ENCODE measurements around the gene STK24.

STK24 gene

DNA sequence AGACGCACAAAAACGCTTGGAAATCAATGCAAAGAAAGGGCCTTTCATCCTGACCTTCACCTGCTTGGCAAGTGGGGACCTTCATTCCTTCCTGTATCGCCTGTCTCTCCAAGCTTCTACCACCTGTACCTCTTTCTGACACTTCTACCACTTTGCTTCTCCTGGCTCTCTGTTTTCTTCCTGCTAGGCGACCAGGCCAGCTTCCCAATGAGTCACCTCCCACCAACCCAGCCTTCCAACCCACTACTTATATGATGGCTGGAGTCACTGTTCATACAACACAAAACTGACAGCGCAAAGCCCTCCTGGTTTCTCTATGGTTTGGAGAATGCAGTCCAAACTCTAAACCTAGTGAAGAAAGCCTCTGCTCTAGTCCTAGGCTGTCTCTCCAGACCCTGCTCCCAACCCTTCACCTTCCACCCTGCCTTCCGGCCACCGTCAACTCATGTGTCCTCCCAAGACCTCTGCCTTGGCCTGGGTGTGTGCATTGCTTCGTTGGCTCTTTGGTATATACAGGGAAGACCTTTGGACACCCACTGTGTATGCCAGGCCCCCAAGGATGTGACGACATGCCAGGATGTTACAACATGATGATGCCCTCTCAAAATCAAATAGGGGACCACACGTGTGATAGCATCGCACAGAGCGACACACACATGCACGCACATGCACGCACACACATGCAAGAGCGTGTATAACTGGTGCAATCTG lies 148.5 kb downstream of the STK24 start:
- H3K9me2 ChIP-seq (replicated peaks; ENCODE audit: control insufficient read depth, low read length) = no peaks in the 10 kb centered on the region
- no peak overlapping the region for H3K4me2 ChIP-seq (ENCODE audit: low read length)
- no peaks in the 10 kb centered on the region for H3K9me3 ChIP-seq (ENCODE audit: control insufficient read depth, insufficient read depth, low read length)
- H3K79me2 ChIP-seq (ENCODE audit: control insufficient read depth, low read length) = no peaks in the 10 kb centered on the region
- 0 out of 2 replicates have a peak, but pooled peaks cover 2% of the 10 kb centered on the region for H3K27me3 ChIP-seq (ENCODE audit: control insufficient read depth, low read length)
- no peaks in the 10 kb centered on the region for H3F3A ChIP-seq (ENCODE audit: control insufficient read depth, insufficient read depth)
- no peak for TF ChIP-seq EZH2phosphoT487 (IDR thresholded peaks at IDR 0.05; ENCODE audit: borderline replicate concordance, low read length)
- TF ChIP-seq, protein P1, sequence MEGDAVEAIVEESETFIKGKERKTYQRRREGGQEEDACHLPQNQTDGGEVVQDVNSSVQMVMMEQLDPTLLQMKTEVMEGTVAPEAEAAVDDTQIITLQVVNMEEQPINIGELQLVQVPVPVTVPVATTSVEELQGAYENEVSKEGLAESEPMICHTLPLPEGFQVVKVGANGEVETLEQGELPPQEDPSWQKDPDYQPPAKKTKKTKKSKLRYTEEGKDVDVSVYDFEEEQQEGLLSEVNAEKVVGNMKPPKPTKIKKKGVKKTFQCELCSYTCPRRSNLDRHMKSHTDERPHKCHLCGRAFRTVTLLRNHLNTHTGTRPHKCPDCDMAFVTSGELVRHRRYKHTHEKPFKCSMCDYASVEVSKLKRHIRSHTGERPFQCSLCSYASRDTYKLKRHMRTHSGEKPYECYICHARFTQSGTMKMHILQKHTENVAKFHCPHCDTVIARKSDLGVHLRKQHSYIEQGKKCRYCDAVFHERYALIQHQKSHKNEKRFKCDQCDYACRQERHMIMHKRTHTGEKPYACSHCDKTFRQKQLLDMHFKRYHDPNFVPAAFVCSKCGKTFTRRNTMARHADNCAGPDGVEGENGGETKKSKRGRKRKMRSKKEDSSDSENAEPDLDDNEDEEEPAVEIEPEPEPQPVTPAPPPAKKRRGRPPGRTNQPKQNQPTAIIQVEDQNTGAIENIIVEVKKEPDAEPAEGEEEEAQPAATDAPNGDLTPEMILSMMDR (IDR thresholded peaks at IDR 0.05; ENCODE audit: low read depth, low read length, poor library complexity, severe bottlenecking) = no peak
- H3K27ac ChIP-seq (ENCODE audit: low read depth, low read length) = no peak overlapping the region
- H3K4me1 ChIP-seq (ENCODE audit: control insufficient read depth, low read length) = no peaks in the 10 kb centered on the region
- no peaks in the 10 kb centered on the region for H3K36me3 ChIP-seq (ENCODE audit: control insufficient read depth, low read length)
- H3K4me3 ChIP-seq (ENCODE audit: low read length) = no peak overlapping the region
- no peaks in the 10 kb centered on the region for H4K20me1 ChIP-seq (ENCODE audit: control insufficient read depth, insufficient read depth, low read depth, low read length)

DNA sequence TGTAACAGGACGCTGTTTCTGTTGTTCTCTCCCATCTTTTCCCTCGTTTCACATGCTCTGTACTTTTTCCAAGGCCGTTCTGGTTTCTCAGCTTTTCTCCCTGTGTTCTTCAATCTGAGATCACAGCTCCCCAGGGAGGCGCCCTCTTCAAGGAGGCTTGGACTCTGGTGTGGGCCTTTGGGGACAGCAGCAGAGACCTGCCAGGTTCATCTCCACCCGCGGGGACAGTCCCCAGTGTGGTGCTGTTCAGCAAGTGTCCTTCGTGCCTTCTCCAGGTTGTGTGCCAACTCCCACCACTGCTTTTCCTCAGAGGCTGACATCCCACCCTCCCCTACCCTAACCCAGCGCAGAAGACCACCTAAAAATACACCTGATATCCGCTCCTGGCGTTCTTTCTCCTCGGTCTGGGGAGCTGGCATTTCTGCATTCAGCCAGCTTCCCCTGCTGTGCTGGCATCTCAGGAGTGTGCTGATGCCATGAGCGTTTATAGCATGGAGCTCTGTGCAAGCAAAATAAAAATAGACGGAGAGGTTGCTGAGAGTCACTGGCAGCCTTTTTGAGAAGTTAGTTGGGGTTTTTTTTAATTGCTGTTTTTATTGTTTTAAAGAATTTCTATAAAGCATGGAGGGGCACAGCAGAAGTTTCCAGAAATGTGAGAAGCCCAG lies 149.4 kb downstream of the STK24 start:
- TF ChIP-seq, protein P1 (IDR thresholded peaks at IDR 0.05; ENCODE audit: low read depth, low read length, poor library complexity, severe bottlenecking) = no peak
- TF ChIP-seq EZH2phosphoT487 (IDR thresholded peaks at IDR 0.05; ENCODE audit: borderline replicate concordance, low read length) = no peak
- Histone ChIP-seq H3K9me3 (ENCODE audit: control insufficient read depth, insufficient read depth, low read length) (no peaks in the 10 kb centered on the region), H3F3A (ENCODE audit: control insufficient read depth, insufficient read depth) (no peaks in the 10 kb centered on the region), H3K4me2 (ENCODE audit: low read length) (no peak overlapping the region), H3K4me3 (ENCODE audit: low read length) (no peak overlapping the region), H3K27me3 (ENCODE audit: control insufficient read depth, low read length) (0 out of 2 replicates have a peak, but pooled peaks cover 2% of the 10 kb centered on the region), H4K20me1 (ENCODE audit: control insufficient read depth, insufficient read depth, low read depth, low read length) (no peaks in the 10 kb centered on the region), H3K79me2 (ENCODE audit: control insufficient read depth, low read length) (no peaks in the 10 kb centered on the region), H3K4me1 (ENCODE audit: control insufficient read depth, low read length) (no peaks in the 10 kb centered on the region), H3K27ac (ENCODE audit: low read depth, low read length) (no peak overlapping the region), H3K9me2 (replicated peaks; ENCODE audit: control insufficient read depth, low read length) (no peaks in the 10 kb centered on the region), H3K36me3 (ENCODE audit: control insufficient read depth, low read length) (no peaks in the 10 kb centered on the region)

DNA sequence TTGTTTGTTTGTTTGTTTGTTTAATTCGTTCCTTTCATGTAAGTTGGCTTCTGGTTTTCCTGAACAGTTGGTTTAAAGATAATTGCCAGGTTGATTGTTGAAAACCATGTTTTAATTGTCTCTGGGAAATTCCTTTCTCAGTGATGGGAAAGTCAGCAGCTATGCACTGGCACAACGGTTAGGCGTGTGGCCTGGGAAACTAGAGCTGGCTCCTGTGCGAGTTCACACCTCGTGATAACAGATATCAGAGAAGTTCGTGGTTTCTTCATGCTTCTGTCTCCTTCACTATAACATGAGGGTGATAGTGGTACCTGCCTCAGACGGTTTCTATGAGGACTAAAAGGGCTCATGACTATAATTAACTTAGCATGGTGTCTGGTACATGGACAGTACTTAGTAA lies 153.5 kb downstream of the STK24 start:
- Histone ChIP-seq H3K27me3 (ENCODE audit: control insufficient read depth, low read length) (0 out of 2 replicates have a peak, but pooled peaks cover 2% of the 10 kb centered on the region), H3K9me3 (ENCODE audit: control insufficient read depth, insufficient read depth, low read length) (no peaks in the 10 kb centered on the region), H3K4me3 (ENCODE audit: low read length) (no peak overlapping the region), H3F3A (ENCODE audit: control insufficient read depth, insufficient read depth) (no peaks in the 10 kb centered on the region), H3K9me2 (replicated peaks; ENCODE audit: control insufficient read depth, low read length) (no peaks in the 10 kb centered on the region), H4K20me1 (ENCODE audit: control insufficient read depth, insufficient read depth, low read depth, low read length) (no peaks in the 10 kb centered on the region), H3K27ac (ENCODE audit: low read depth, low read length) (no peak overlapping the region), H3K4me1 (ENCODE audit: control insufficient read depth, low read length) (no peaks in the 10 kb centered on the region), H3K79me2 (ENCODE audit: control insufficient read depth, low read length) (no peaks in the 10 kb centered on the region), H3K4me2 (ENCODE audit: low read length) (no peak overlapping the region), H3K36me3 (ENCODE audit: control insufficient read depth, low read length) (no peaks in the 10 kb centered on the region)
- TF ChIP-seq, protein P1 (IDR thresholded peaks at IDR 0.05; ENCODE audit: low read depth, low read length, poor library complexity, severe bottlenecking) = no peak
- no peak for TF ChIP-seq EZH2phosphoT487 (IDR thresholded peaks at IDR 0.05; ENCODE audit: borderline replicate concordance, low read length)
